Peyer's patch (tissue), 4 donors: ENCODE measurements around the gene MAG. TPM values are rescaled to one million over a fixed set of nuclear protein-coding genes. Genes with fewer than 3 reads are reported as not detected.

Source experiments
- DNase-seq, 3 donors: peaks; one replicate each; pipeline ENCODE4 v3.0.0-alpha.2; 2017 to 2019
- H3K27ac ChIP-seq, 4 donors: fragments of 200-600 bp; sonication (generic); one replicate each; pipeline ENCODE4 v1.5.1; 2016 to 2019
- H3K27me3 ChIP-seq, 2 donors: fragments of 200-600 bp; sonication (generic); one replicate each; pipeline ENCODE4 v1.5.1; 2019
- H3K36me3 ChIP-seq, 3 donors: fragments of 200-600 bp; sonication (generic); one replicate each; pipeline ENCODE4 v1.5.1; 2016 to 2019
- H3K4me1 ChIP-seq, 4 donors: fragments of 200-600 bp; sonication (generic); one replicate each; pipeline ENCODE4 v1.5.1; 2016 to 2019
- H3K4me3 ChIP-seq, 4 donors: fragments of 200-600 bp; sonication (generic); 1 replicate in 3 of 4; 2 replicates in 1 of 4; pipeline ENCODE4 v1.5.1; 2016 to 2019; ENCODE audit warnings: mild to moderate bottlenecking in 1 of 4
- H3K9me3 ChIP-seq, 4 donors: fragments of 200-600 bp; sonication (generic); one replicate each; pipeline ENCODE4 v1.5.1; 2016 to 2019; ENCODE audit warnings: mild to moderate bottlenecking in 1 of 4
- CTCF ChIP-seq, 6 experiments: fragments of 450-650 bp in 4 of 6; fragments of 200-600 bp in 2 of 6; sonication (generic) in 1 of 6; IDR thresholded peaks; one replicate each; pipeline ENCODE4 v1.5.1; 2017 to 2019; ENCODE audit warnings: antibody characterized with exemption in 6 of 6, mild to moderate bottlenecking in 3 of 6, moderate library complexity in 1 of 6
- POLR2A ChIP-seq, 2 donors: fragments of 450-650 bp; IDR thresholded peaks; one replicate each; pipeline ENCODE4 v1.5.1; 2017; ENCODE audit warnings: antibody characterized with exemption in 2 of 2, mild to moderate bottlenecking in 2 of 2, moderate library complexity in 2 of 2
- total RNA-seq, 4 donors: library from RNA; depleted of rRNA; stranded (reverse); fragments of >200 nt; gene quantifications; one replicate each; pipeline ENCODE4 v1.1.0, GENCODE V29; 2016

The MAG gene
- total RNA-seq, 4 donors from 2014 or later = 3.8 TPM; not detected in 3

GRCh38 chr19:35287713-35288112 is 4.2 kb upstream of the MAG start:
- TF ChIP-seq POLR2A (IDR thresholded peaks at IDR 0.05) (no peak), CTCF (IDR thresholded peaks at IDR 0.05) (no peak)
- H3K4me1 ChIP-seq = no peaks in the 10 kb centered on the region
- DNase-seq = no peak
- H3K9me3 ChIP-seq = no peaks in the 10 kb centered on the region
- no peaks in the 10 kb centered on the region for H3K27me3 ChIP-seq
- H3K36me3 ChIP-seq = no peaks in the 10 kb centered on the region
- H3K4me3 ChIP-seq = no peak overlapping the region
- H3K27ac ChIP-seq = no peak overlapping the region

GRCh38 chr19:35288331-35288730 is 3.6 kb upstream of the MAG start:
- DNase-seq = no peak
- Histone ChIP-seq H3K4me1 (no peaks in the 10 kb centered on the region), H3K27me3 (no peaks in the 10 kb centered on the region), H3K27ac (no peak overlapping the region), H3K9me3 (no peaks in the 10 kb centered on the region), H3K36me3 (no peaks in the 10 kb centered on the region), H3K4me3 (no peak overlapping the region)
- TF ChIP-seq CTCF (IDR thresholded peaks at IDR 0.05) (no peak), POLR2A (IDR thresholded peaks at IDR 0.05) (no peak)

- TF ChIP-seq CTCF (IDR thresholded peaks at IDR 0.05) = no peak
- TF ChIP-seq POLR2A (IDR thresholded peaks at IDR 0.05) = no peak
- no peaks in the 10 kb centered on the region for H3K36me3 ChIP-seq
- H3K27ac ChIP-seq = no peak overlapping the region
- no peak overlapping the region for H3K4me3 ChIP-seq
- H3K4me1 ChIP-seq = no peaks in the 10 kb centered on the region
- no peaks in the 10 kb centered on the region for H3K9me3 ChIP-seq
- H3K27me3 ChIP-seq = no peaks in the 10 kb centered on the region
- no peak for DNase-seq
Observed at GRCh38 chr19:35288906-35289305, 3.1 kb upstream of the MAG start.

- Histone ChIP-seq H3K4me3 (no peak overlapping the region), H3K27ac (no peak overlapping the region), H3K4me1 (peaks cover 0 to 4% (median 0%) of the 10 kb centered on the region in 4 donors), H3K36me3 (no peaks in the 10 kb centered on the region), H3K27me3 (no peaks in the 10 kb centered on the region), H3K9me3 (no peaks in the 10 kb centered on the region)
- DNase-seq = no peak
- no peak for TF ChIP-seq POLR2A (IDR thresholded peaks at IDR 0.05)
- no peak for TF ChIP-seq CTCF (IDR thresholded peaks at IDR 0.05)
Observed at GRCh38 chr19:35290381-35291127, 1.4 kb upstream of the MAG start.

- H3K27me3 ChIP-seq = no peaks in the 10 kb centered on the region
- no peak overlapping the region for H3K27ac ChIP-seq
- H3K36me3 ChIP-seq = no peaks in the 10 kb centered on the region
- no peaks in the 10 kb centered on the region for H3K9me3 ChIP-seq
- TF ChIP-seq CTCF (IDR thresholded peaks at IDR 0.05) (no peak), POLR2A (IDR thresholded peaks at IDR 0.05) (no peak)
- H3K4me3 ChIP-seq = no peak overlapping the region
- DNase-seq = no peak
- H3K4me1 ChIP-seq = peaks cover 0 to 5% (median 0%) of the 10 kb centered on the region in 4 donors
Observed at GRCh38 chr19:35291259-35291658, 702 bp upstream of the MAG start.
